ENCODE results near the gene CST3. TPM values are rescaled to one million over a fixed set of nuclear protein-coding genes. Genes with fewer than 3 reads are reported as not detected.
A peak's percentile ranks its signal among the peaks of the same experiment; 100 is the strongest.
"Not testable (repeated sequence)": the region's sequence is repeated elsewhere in the genome, so short reads cannot be mapped to it uniquely, and the experiment has no call there.

Gene CST3
- total RNA-seq, 5 donors from 2014 or later (not counting 1 experiment from before 2014, with no cell fraction given) = 5.1 to 9.0 (median 5.3) TPM

GRCh38 chr20:23620670-23621386, 16.9 kb downstream of the CST3 start:
- H3K36me3 Mint-ChIP-seq; H3K36me3 ChIP-seq (ENCODE audit: control insufficient read depth in 2 of 2, extremely low read depth in 1 of 2, insufficient read depth in 1 of 2, low read length in 1 of 2); H3K9me3 Mint-ChIP-seq; H3K4me1 ChIP-seq (ENCODE audit: control insufficient read depth in 1 of 2, extremely low read depth in 1 of 2, insufficient read depth in 2 of 2, low read length in 2 of 2); H3K4me3 ChIP-seq (ENCODE audit: control insufficient read depth in 1 of 2, extremely low read depth in 1 of 2, low read length in 1 of 2); H3K9me3 ChIP-seq; ATAC-seq (replicated peaks in 1 of 4); H3K27ac ChIP-seq (ENCODE audit: low read length); H3K4me3 Mint-ChIP-seq; H3K4me1 Mint-ChIP-seq; POLR2A ChIA-PET; DNase-seq: not testable (repeated sequence)
- H3K27me3 ChIP-seq (replicated peaks in 1 of 2; ENCODE audit: control insufficient read depth in 2 of 2, extremely low read depth in 1 of 2, insufficient read depth in 2 of 2, low read length in 1 of 2) = peaks cover 0 to 13% of the 10 kb centered on the region in 2 experiments
- CTCF ChIA-PET = interaction anchor here in 1 of 2 donors (1.5 kb wide), 1 partner anchor 14 kb away, joined by 3 read pairs; no protein-coding TSS in a partner anchor
- WGBS (ENCODE audit: insufficient coverage) = 87% methylated on average over 9 of the region's 11 CpGs
- H3K27me3 Mint-ChIP-seq = peaks cover 19 to 26% of the 10 kb centered on the region in 2 donors
- peak overlapping the region in 1 of 2 donors; percentile 15 for H3K27ac Mint-ChIP-seq

GRCh38 chr20:23614163-23614562, 23.6 kb downstream of the CST3 start:
- no peaks in the 10 kb centered on the region for H3K4me1 Mint-ChIP-seq
- Histone ChIP-seq H3K4me3 (ENCODE audit: control insufficient read depth in 1 of 2, extremely low read depth in 1 of 2, low read length in 1 of 2) (no peak overlapping the region), H3K4me1 (ENCODE audit: control insufficient read depth in 1 of 2, extremely low read depth in 1 of 2, insufficient read depth in 2 of 2, low read length in 2 of 2) (no peaks in the 10 kb centered on the region), H3K36me3 (ENCODE audit: control insufficient read depth in 2 of 2, extremely low read depth in 1 of 2, insufficient read depth in 1 of 2, low read length in 1 of 2) (no peaks in the 10 kb centered on the region), H3K27me3 (replicated peaks in 1 of 2; ENCODE audit: control insufficient read depth in 2 of 2, extremely low read depth in 1 of 2, insufficient read depth in 2 of 2, low read length in 1 of 2) (no peaks in the 10 kb centered on the region), H3K27ac (ENCODE audit: low read length) (no peak overlapping the region), H3K9me3 (no peaks in the 10 kb centered on the region)
- ChIA-PET POLR2A (no interaction called here), CTCF (no interaction called here)
- no peak overlapping the region for H3K27ac Mint-ChIP-seq
- H3K4me3 Mint-ChIP-seq = no peak overlapping the region
- H3K36me3 Mint-ChIP-seq = no peaks in the 10 kb centered on the region
- no peaks in the 10 kb centered on the region for H3K9me3 Mint-ChIP-seq
- ATAC-seq (replicated peaks in 1 of 4) (no peak), DNase-seq (no peak)
- 86% methylated on average over 4 of the region's 5 CpGs for WGBS (ENCODE audit: insufficient coverage)
- peaks cover 6 to 10% of the 10 kb centered on the region in 2 donors for H3K27me3 Mint-ChIP-seq

DNA sequence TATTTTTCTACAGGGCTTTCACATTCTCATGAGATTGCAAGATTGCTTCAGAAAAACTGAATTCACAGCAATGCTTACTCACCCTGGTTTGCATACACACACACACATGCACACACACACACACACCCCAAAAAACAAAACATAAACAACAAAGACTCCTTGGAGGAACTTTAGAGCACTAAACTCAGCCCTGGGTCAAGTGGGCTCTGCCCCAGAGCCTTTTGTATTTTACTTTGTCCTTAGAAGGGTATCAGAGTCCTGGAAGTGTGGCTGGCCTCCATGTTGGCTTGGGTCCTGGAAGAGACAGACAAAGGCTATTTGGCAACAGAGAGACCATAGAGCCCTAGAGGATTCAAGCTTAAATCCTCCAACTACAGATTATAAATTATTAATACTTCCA, 24.1 kb downstream of the CST3 start:
- H3K36me3 Mint-ChIP-seq = no peaks in the 10 kb centered on the region
- POLR2A ChIA-PET = no interaction called here
- no peak overlapping the region for H3K27ac Mint-ChIP-seq
- H3K4me1 ChIP-seq (ENCODE audit: control insufficient read depth in 1 of 2, extremely low read depth in 1 of 2, insufficient read depth in 2 of 2, low read length in 2 of 2) = no peaks in the 10 kb centered on the region
- DNase-seq = no peak
- no peaks in the 10 kb centered on the region for H3K27me3 ChIP-seq (replicated peaks in 1 of 2; ENCODE audit: control insufficient read depth in 2 of 2, extremely low read depth in 1 of 2, insufficient read depth in 2 of 2, low read length in 1 of 2)
- CTCF ChIA-PET = no interaction called here
- H3K9me3 Mint-ChIP-seq = no peaks in the 10 kb centered on the region
- H3K36me3 ChIP-seq (ENCODE audit: control insufficient read depth in 2 of 2, extremely low read depth in 1 of 2, insufficient read depth in 1 of 2, low read length in 1 of 2) = no peaks in the 10 kb centered on the region
- peaks cover 6 to 7% of the 10 kb centered on the region in 2 donors for H3K27me3 Mint-ChIP-seq
- no peak overlapping the region for H3K4me3 ChIP-seq (ENCODE audit: control insufficient read depth in 1 of 2, extremely low read depth in 1 of 2, low read length in 1 of 2)
- no peaks in the 10 kb centered on the region for H3K9me3 ChIP-seq
- no peak for ATAC-seq (replicated peaks in 1 of 4)
- no peaks in the 10 kb centered on the region for H3K4me1 Mint-ChIP-seq
- no peak overlapping the region for H3K27ac ChIP-seq (ENCODE audit: low read length)
- H3K4me3 Mint-ChIP-seq = no peak overlapping the region

- H3K27me3 ChIP-seq (replicated peaks in 1 of 2; ENCODE audit: control insufficient read depth in 2 of 2, extremely low read depth in 1 of 2, insufficient read depth in 2 of 2, low read length in 1 of 2) = peaks cover 0 to 4% of the 10 kb centered on the region in 2 experiments
- Mint-ChIP-seq H3K4me1 (no peaks in the 10 kb centered on the region), H3K9me3 (no peaks in the 10 kb centered on the region), H3K27ac (no peak overlapping the region), H3K36me3 (no peaks in the 10 kb centered on the region), H3K4me3 (no peak overlapping the region), H3K27me3 (no peaks in the 10 kb centered on the region)
- no peak for ATAC-seq (replicated peaks in 1 of 4)
- no peaks in the 10 kb centered on the region for H3K4me1 ChIP-seq (ENCODE audit: control insufficient read depth in 1 of 2, extremely low read depth in 1 of 2, insufficient read depth in 2 of 2, low read length in 2 of 2)
- DNase-seq = no peak
- ChIA-PET CTCF (no interaction called here), POLR2A (no interaction called here)
- 68% methylated on average over 2 of the region's 2 CpGs for WGBS (ENCODE audit: insufficient coverage)
- H3K4me3 ChIP-seq (ENCODE audit: control insufficient read depth in 1 of 2, extremely low read depth in 1 of 2, low read length in 1 of 2) = no peak overlapping the region
- no peaks in the 10 kb centered on the region for H3K36me3 ChIP-seq (ENCODE audit: control insufficient read depth in 2 of 2, extremely low read depth in 1 of 2, insufficient read depth in 1 of 2, low read length in 1 of 2)
- no peak overlapping the region for H3K27ac ChIP-seq (ENCODE audit: low read length)
- no peaks in the 10 kb centered on the region for H3K9me3 ChIP-seq
Observed at GRCh38 chr20:23612396-23612795, 25.4 kb downstream of the CST3 start.

GRCh38 chr20:23609486-23610109, 28.2 kb downstream of the CST3 start:
- Histone ChIP-seq H3K4me1 (ENCODE audit: control insufficient read depth in 1 of 2, extremely low read depth in 1 of 2, insufficient read depth in 2 of 2, low read length in 2 of 2) (peaks cover 0 to 8% of the 10 kb centered on the region in 2 experiments), H3K4me3 (ENCODE audit: control insufficient read depth in 1 of 2, extremely low read depth in 1 of 2, low read length in 1 of 2) (no peak overlapping the region), H3K27me3 (replicated peaks in 1 of 2; ENCODE audit: control insufficient read depth in 2 of 2, extremely low read depth in 1 of 2, insufficient read depth in 2 of 2, low read length in 1 of 2) (peaks cover 0 to 17% of the 10 kb centered on the region in 2 experiments), H3K36me3 (ENCODE audit: control insufficient read depth in 2 of 2, extremely low read depth in 1 of 2, insufficient read depth in 1 of 2, low read length in 1 of 2) (no peaks in the 10 kb centered on the region), H3K27ac (ENCODE audit: low read length) (no peak overlapping the region), H3K9me3 (no peaks in the 10 kb centered on the region)
- Mint-ChIP-seq H3K4me1 (no peaks in the 10 kb centered on the region), H3K9me3 (no peaks in the 10 kb centered on the region), H3K27me3 (no peaks in the 10 kb centered on the region), H3K4me3 (no peak overlapping the region), H3K36me3 (no peaks in the 10 kb centered on the region), H3K27ac (no peak overlapping the region)
- WGBS (ENCODE audit: insufficient coverage) = no CpG with 5 or more reads among the region's 5 CpGs
- ATAC-seq (replicated peaks in 1 of 4) (no peak), DNase-seq (no peak)
- ChIA-PET CTCF (interaction anchor here in 1 of 2 donors (0.6 kb wide), 1 partner anchor 177 kb away, joined by 7 read pairs; no protein-coding TSS in a partner anchor), POLR2A (interaction anchor here in 1 of 2 donors (0.5 kb wide), 1 partner anchor 511 kb away, joined by 7 read pairs; no protein-coding TSS in a partner anchor)

- H3K4me1 Mint-ChIP-seq = no peaks in the 10 kb centered on the region
- DNase-seq = no peak
- peaks cover 0 to 8% of the 10 kb centered on the region in 2 experiments for H3K4me1 ChIP-seq (ENCODE audit: control insufficient read depth in 1 of 2, extremely low read depth in 1 of 2, insufficient read depth in 2 of 2, low read length in 2 of 2)
- H3K36me3 Mint-ChIP-seq = no peaks in the 10 kb centered on the region
- no peaks in the 10 kb centered on the region for H3K9me3 Mint-ChIP-seq
- H3K9me3 ChIP-seq = no peaks in the 10 kb centered on the region
- peaks cover 0 to 18% of the 10 kb centered on the region in 2 experiments for H3K27me3 ChIP-seq (replicated peaks in 1 of 2; ENCODE audit: control insufficient read depth in 2 of 2, extremely low read depth in 1 of 2, insufficient read depth in 2 of 2, low read length in 1 of 2)
- no peaks in the 10 kb centered on the region for H3K36me3 ChIP-seq (ENCODE audit: control insufficient read depth in 2 of 2, extremely low read depth in 1 of 2, insufficient read depth in 1 of 2, low read length in 1 of 2)
- WGBS (ENCODE audit: insufficient coverage) = 85% methylated on average over 15 of the region's 18 CpGs
- no peak overlapping the region for H3K4me3 Mint-ChIP-seq
- H3K27me3 Mint-ChIP-seq = no peaks in the 10 kb centered on the region
- no peak overlapping the region for H3K27ac Mint-ChIP-seq
- no peak overlapping the region for H3K4me3 ChIP-seq (ENCODE audit: control insufficient read depth in 1 of 2, extremely low read depth in 1 of 2, low read length in 1 of 2)
- ATAC-seq (replicated peaks in 1 of 4) = no peak
- ChIA-PET POLR2A (interaction anchor here in 1 of 2 donors (0.5 kb wide), 1 partner anchor 1266 kb away, joined by 3 read pairs; no protein-coding TSS in a partner anchor), CTCF (no interaction called here)
- H3K27ac ChIP-seq (ENCODE audit: low read length) = no peak overlapping the region
Observed at GRCh38 chr20:23608251-23608846, 29.4 kb downstream of the CST3 start.

Data from T-cell (primary cell).